ENCODE data around the gene SLAMF7. TPM values are rescaled to one million over a fixed set of nuclear protein-coding genes. Genes with fewer than 3 reads are reported as not detected.

SLAMF7 gene
- total RNA-seq, 2 experiments from 2014 or later, result 13.7 to 15.3 TPM

GRCh38 chr1:160740133-160740688 lies 1.2 kb downstream of the SLAMF7 start:
- Mint-ChIP-seq H3K9me3 (peaks cover 9% of the 10 kb centered on the region), H3K4me1 (peaks cover 62% of the 10 kb centered on the region), H3K4me3 (peak overlapping the region; percentile 47), H3K36me3 (ENCODE audit: low read depth) (peaks cover 12% of the 10 kb centered on the region), H3K27me3 (peaks cover 2% of the 10 kb centered on the region), H3K27ac (no peak overlapping the region)
- ChIA-PET POLR2A (interaction anchor here (0.8 to 1.3 kb wide), 3 partner anchors 27 to 305 kb away, joined by 3 to 5 read pairs (median 4); partner anchors contain the start of gene USF1), CTCF (interaction anchor here (0.8 to 2.7 kb wide), 3 partner anchors 10 to 65 kb away, joined by 3 to 14 read pairs (median 3); no protein-coding TSS in a partner anchor)
- DNase-seq, result no peak

GRCh38 chr1:160741092-160741501 lies 2.0 kb downstream of the SLAMF7 start:
- no peak for DNase-seq
- Mint-ChIP-seq H3K27ac (peak overlapping the region; percentile 51), H3K4me3 (peak overlapping the region; percentile 44), H3K4me1 (peaks cover 68% of the 10 kb centered on the region), H3K9me3 (peaks cover 5% of the 10 kb centered on the region), H3K36me3 (ENCODE audit: low read depth) (peaks cover 9% of the 10 kb centered on the region), H3K27me3 (peaks cover 2% of the 10 kb centered on the region)
- ChIA-PET CTCF (interaction anchor here (1.1 to 2.7 kb wide), 3 partner anchors 15 to 66 kb away, joined by 3 to 14 read pairs (median 4); no protein-coding TSS in a partner anchor), POLR2A (interaction anchor here (1.2 to 1.3 kb wide), 2 partner anchors 26 to 34 kb away, joined by 4 to 5 read pairs; no protein-coding TSS in a partner anchor)

- Mint-ChIP-seq H3K4me3 (no peak overlapping the region), H3K9me3 (peaks cover 4% of the 10 kb centered on the region), H3K36me3 (ENCODE audit: low read depth) (peaks cover 4% of the 10 kb centered on the region), H3K4me1 (peaks cover 69% of the 10 kb centered on the region), H3K27ac (peak overlapping the region; percentile 61), H3K27me3 (peaks cover 2% of the 10 kb centered on the region)
- ChIA-PET POLR2A (no interaction called here), CTCF (interaction anchor here (1.8 kb wide), 1 partner anchor 26 kb away, joined by 4 read pairs; no protein-coding TSS in a partner anchor)
- no peak for DNase-seq
These were observed 2.7 kb downstream of the SLAMF7 start for GRCh38 chr1:160741612-160742348.

- peaks cover 69% of the 10 kb centered on the region for H3K4me1 Mint-ChIP-seq
- H3K36me3 Mint-ChIP-seq (ENCODE audit: low read depth), result no peaks in the 10 kb centered on the region
- CTCF ChIA-PET, result interaction anchor here (0.9 to 1.8 kb wide), 3 partner anchors 9 to 209 kb away, joined by 3 to 4 read pairs (median 3); no protein-coding TSS in a partner anchor
- H3K27ac Mint-ChIP-seq, result peak overlapping the region; percentile 61
- POLR2A ChIA-PET, result interaction anchor here (0.8 kb wide), 1 partner anchor 55 kb away, joined by 3 read pairs; no protein-coding TSS in a partner anchor
- no peak overlapping the region for H3K4me3 Mint-ChIP-seq
- no peaks in the 10 kb centered on the region for H3K9me3 Mint-ChIP-seq
- DNase-seq, result no peak
- no peaks in the 10 kb centered on the region for H3K27me3 Mint-ChIP-seq
These were observed 3.5 kb downstream of the SLAMF7 start for GRCh38 chr1:160742428-160743127.

GRCh38 chr1:160743266-160743665 lies 4.2 kb downstream of the SLAMF7 start:
- Mint-ChIP-seq H3K4me3 (no peak overlapping the region), H3K27me3 (no peaks in the 10 kb centered on the region), H3K9me3 (no peaks in the 10 kb centered on the region), H3K4me1 (peaks cover 69% of the 10 kb centered on the region), H3K27ac (no peak overlapping the region), H3K36me3 (ENCODE audit: low read depth) (no peaks in the 10 kb centered on the region)
- ChIA-PET POLR2A (interaction anchor here (0.8 to 2.4 kb wide), 4 partner anchors 10 to 55 kb away, joined by 3 to 9 read pairs (median 6); no protein-coding TSS in a partner anchor), CTCF (interaction anchor here (0.9 to 2.2 kb wide), 5 partner anchors 10 to 208 kb away, joined by 3 to 13 read pairs (median 3); no protein-coding TSS in a partner anchor)
- DNase-seq, result no peak

GRCh38 chr1:160744199-160744851 lies 5.3 kb downstream of the SLAMF7 start:
- H3K4me1 Mint-ChIP-seq, result peaks cover 64% of the 10 kb centered on the region
- no peaks in the 10 kb centered on the region for H3K27me3 Mint-ChIP-seq
- POLR2A ChIA-PET, result interaction anchor here (0.8 to 2.4 kb wide), 12 partner anchors 11 to 325 kb away, joined by 3 to 9 read pairs (median 4); partner anchors contain the start of genes CD48 and LY9
- CTCF ChIA-PET, result interaction anchor here (0.7 to 2.2 kb wide), 10 partner anchors 12 to 209 kb away, joined by 3 to 13 read pairs (median 4); partner anchors contain the start of gene ITLN2
- peak overlapping the region; percentile 36 for H3K4me3 Mint-ChIP-seq
- no peak for DNase-seq
- H3K36me3 Mint-ChIP-seq (ENCODE audit: low read depth), result no peaks in the 10 kb centered on the region
- H3K9me3 Mint-ChIP-seq, result no peaks in the 10 kb centered on the region
- peak overlapping the region; percentile 75 for H3K27ac Mint-ChIP-seq

GRCh38 chr1:160744852-160745520 lies 5.9 kb downstream of the SLAMF7 start:
- H3K9me3 Mint-ChIP-seq, result no peaks in the 10 kb centered on the region
- no peak for DNase-seq
- no peak overlapping the region for H3K4me3 Mint-ChIP-seq
- no peaks in the 10 kb centered on the region for H3K36me3 Mint-ChIP-seq (ENCODE audit: low read depth)
- ChIA-PET CTCF (interaction anchor here (0.9 to 2.2 kb wide), 8 partner anchors 20 to 208 kb away, joined by 3 to 13 read pairs (median 4); partner anchors contain the start of gene ITLN2), POLR2A (interaction anchor here (1.0 to 2.4 kb wide), 10 partner anchors 11 to 324 kb away, joined by 3 to 9 read pairs (median 4); partner anchors contain the start of genes CD48 and LY9)
- peak overlapping the region; percentile 75 for H3K27ac Mint-ChIP-seq
- no peaks in the 10 kb centered on the region for H3K27me3 Mint-ChIP-seq
- H3K4me1 Mint-ChIP-seq, result peaks cover 62% of the 10 kb centered on the region

- Mint-ChIP-seq H3K27me3 (no peaks in the 10 kb centered on the region), H3K4me3 (no peak overlapping the region), H3K36me3 (ENCODE audit: low read depth) (no peaks in the 10 kb centered on the region), H3K4me1 (peaks cover 63% of the 10 kb centered on the region), H3K9me3 (no peaks in the 10 kb centered on the region), H3K27ac (no peak overlapping the region)
- ChIA-PET POLR2A (interaction anchor here (1.4 to 2.4 kb wide), 3 partner anchors 17 to 323 kb away, joined by 4 to 9 read pairs (median 6); no protein-coding TSS in a partner anchor), CTCF (interaction anchor here (1.1 to 2.2 kb wide), 5 partner anchors 20 to 208 kb away, joined by 3 to 13 read pairs (median 5); partner anchors contain the start of gene ITLN2)
- DNase-seq, result no peak
These were observed 6.5 kb downstream of the SLAMF7 start for GRCh38 chr1:160745551-160745950.

- H3K4me3 Mint-ChIP-seq, result no peak overlapping the region
- ChIA-PET POLR2A (interaction anchor here (2.0 kb wide), 1 partner anchor 15 kb away, joined by 6 read pairs; no protein-coding TSS in a partner anchor), CTCF (interaction anchor here (1.1 to 2.1 kb wide), 3 partner anchors 21 to 90 kb away, joined by 4 to 7 read pairs (median 4); no protein-coding TSS in a partner anchor)
- no peaks in the 10 kb centered on the region for H3K9me3 Mint-ChIP-seq
- H3K27ac Mint-ChIP-seq, result no peak overlapping the region
- DNase-seq, result no peak
- peaks cover 63% of the 10 kb centered on the region for H3K4me1 Mint-ChIP-seq
- no peaks in the 10 kb centered on the region for H3K36me3 Mint-ChIP-seq (ENCODE audit: low read depth)
- no peaks in the 10 kb centered on the region for H3K27me3 Mint-ChIP-seq
These were observed 7.9 kb downstream of the SLAMF7 start for GRCh38 chr1:160746836-160747500.

- CTCF ChIA-PET, result interaction anchor here (0.7 to 2.2 kb wide), 5 partner anchors 9 to 89 kb away, joined by 3 to 7 read pairs (median 5); partner anchors contain the start of gene SLAMF7
- no peaks in the 10 kb centered on the region for H3K36me3 Mint-ChIP-seq (ENCODE audit: low read depth)
These were observed 8.7 kb downstream of the SLAMF7 start for GRCh38 chr1:160747717-160748116.

More at GRCh38 chr1:160747717-160748116, 8.7 kb downstream of the SLAMF7 start:
- peaks cover 57% of the 10 kb centered on the region for H3K4me1 Mint-ChIP-seq
- no peak overlapping the region for H3K4me3 Mint-ChIP-seq
- no peak for DNase-seq
- H3K9me3 Mint-ChIP-seq, result no peaks in the 10 kb centered on the region
- no peaks in the 10 kb centered on the region for H3K27me3 Mint-ChIP-seq
- POLR2A ChIA-PET, result interaction anchor here (2.0 kb wide), 1 partner anchor 15 kb away, joined by 6 read pairs; no protein-coding TSS in a partner anchor
- no peak overlapping the region for H3K27ac Mint-ChIP-seq
